Esophagus squamous epithelium (tissue), 4 donors: ENCODE results near the gene SNTB2.

Source experiments
- POLR2A ChIP-seq, 4 donors: fragments of 450-650 bp; IDR thresholded peaks; one replicate each; pipeline ENCODE4 v1.6.1; 2017; ENCODE audit warnings: antibody characterized with exemption in 4 of 4, mild to moderate bottlenecking in 4 of 4, moderate library complexity in 3 of 4
- TF ChIP-seq, protein P1 (sequence below), 6 experiments: fragments of 450-650 bp in 4 of 6; fragments of 200-600 bp in 2 of 6; sonication (generic) in 2 of 6; IDR thresholded peaks; one replicate each; pipeline ENCODE4 v1.5.1; 2016 to 2019; ENCODE audit warnings: antibody characterized with exemption in 6 of 6, mild to moderate bottlenecking in 4 of 6, moderate library complexity in 4 of 6

DNA sequence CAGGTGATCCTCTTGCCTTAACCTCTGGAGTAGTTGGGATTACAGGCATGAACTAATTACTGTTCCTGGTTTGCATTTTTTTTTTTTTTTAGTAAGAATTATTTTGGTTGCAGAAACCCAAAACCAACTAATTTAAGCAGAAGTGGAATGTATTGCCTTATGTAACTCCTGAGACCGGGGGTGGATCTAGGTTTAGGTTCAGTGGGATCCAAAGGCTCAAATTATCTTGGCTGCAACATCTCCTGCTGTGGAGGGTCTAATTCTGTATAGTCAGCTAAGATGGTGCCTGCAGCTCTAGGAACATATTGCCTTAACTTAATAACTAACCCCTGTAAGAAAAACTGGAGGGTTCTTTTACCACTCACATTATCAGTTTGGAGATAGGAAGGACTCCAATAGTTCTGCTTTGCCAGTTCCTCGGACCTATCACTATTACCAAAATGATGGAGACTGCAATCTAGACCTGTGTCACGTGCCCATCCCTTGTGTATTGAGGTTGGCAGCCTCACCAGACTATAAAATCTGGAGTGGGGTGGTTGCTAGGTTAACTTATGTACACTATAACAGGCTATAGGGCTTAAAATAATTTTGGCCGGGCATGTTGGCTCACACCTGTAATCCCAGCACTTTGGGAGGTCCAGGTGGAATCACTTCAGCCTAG lies 8.5 kb downstream of the SNTB2 start:
- TF ChIP-seq POLR2A (IDR thresholded peaks at IDR 0.05) = no peak
- TF ChIP-seq, protein P1, sequence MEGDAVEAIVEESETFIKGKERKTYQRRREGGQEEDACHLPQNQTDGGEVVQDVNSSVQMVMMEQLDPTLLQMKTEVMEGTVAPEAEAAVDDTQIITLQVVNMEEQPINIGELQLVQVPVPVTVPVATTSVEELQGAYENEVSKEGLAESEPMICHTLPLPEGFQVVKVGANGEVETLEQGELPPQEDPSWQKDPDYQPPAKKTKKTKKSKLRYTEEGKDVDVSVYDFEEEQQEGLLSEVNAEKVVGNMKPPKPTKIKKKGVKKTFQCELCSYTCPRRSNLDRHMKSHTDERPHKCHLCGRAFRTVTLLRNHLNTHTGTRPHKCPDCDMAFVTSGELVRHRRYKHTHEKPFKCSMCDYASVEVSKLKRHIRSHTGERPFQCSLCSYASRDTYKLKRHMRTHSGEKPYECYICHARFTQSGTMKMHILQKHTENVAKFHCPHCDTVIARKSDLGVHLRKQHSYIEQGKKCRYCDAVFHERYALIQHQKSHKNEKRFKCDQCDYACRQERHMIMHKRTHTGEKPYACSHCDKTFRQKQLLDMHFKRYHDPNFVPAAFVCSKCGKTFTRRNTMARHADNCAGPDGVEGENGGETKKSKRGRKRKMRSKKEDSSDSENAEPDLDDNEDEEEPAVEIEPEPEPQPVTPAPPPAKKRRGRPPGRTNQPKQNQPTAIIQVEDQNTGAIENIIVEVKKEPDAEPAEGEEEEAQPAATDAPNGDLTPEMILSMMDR (IDR thresholded peaks at IDR 0.05) = no peak
